Suprapubic skin (tissue), 4 donors: ENCODE measurements around the gene CCDC78. TPM values are rescaled to one million over a fixed set of nuclear protein-coding genes. Genes with fewer than 3 reads are reported as not detected.

ENCODE experiments used
- DNase-seq, 2 donors: peaks; one replicate each; pipeline ENCODE4 v3.0.0-alpha.2; 2019; ENCODE audit warnings: low spot score in 2 of 2
- H3K27ac ChIP-seq: fragments of 200-600 bp; sonication (generic); one replicate; pipeline ENCODE4 v1.5.1; 2019
- H3K27me3 ChIP-seq: fragments of 200-600 bp; sonication (generic); one replicate; pipeline ENCODE4 v1.5.1; 2019
- H3K36me3 ChIP-seq: fragments of 200-600 bp; sonication (generic); one replicate; pipeline ENCODE4 v1.5.1; 2019
- H3K4me1 ChIP-seq: fragments of 200-600 bp; sonication (generic); one replicate; pipeline ENCODE4 v1.5.1; 2019
- H3K4me3 ChIP-seq: fragments of 200-600 bp; sonication (generic); one replicate; pipeline ENCODE4 v1.5.1; 2019; ENCODE audit warnings: mild to moderate bottlenecking
- H3K9me3 ChIP-seq: fragments of 200-600 bp; sonication (generic); one replicate; pipeline ENCODE4 v1.5.1; 2019
- EP300 ChIP-seq: sonication (generic); formaldehyde crosslinking; IDR thresholded peaks from one replicate; pipeline ENCODE4 v1.6.1; 2017; ENCODE audit warnings: antibody characterized with exemption
- POLR2A ChIP-seq, 2 donors: fragments of 450-650 bp; IDR thresholded peaks; one replicate each; pipeline ENCODE4 v1.6.1; 2017; ENCODE audit warnings: antibody characterized with exemption in 2 of 2, mild to moderate bottlenecking in 2 of 2, moderate library complexity in 2 of 2
- POLR2AphosphoS5 ChIP-seq, 3 donors: sonication (generic); formaldehyde crosslinking; IDR thresholded peaks; one replicate each; pipeline ENCODE4 v1.6.1; 2017; ENCODE audit warnings: antibody characterized with exemption in 3 of 3
- WGBS: methylation state at CpG from one replicate; pipeline ENCODE4 v1.1.5; 2018; 5-methylcytosine and 5-hydroxymethylcytosine counted together
- total RNA-seq, 4 donors: library from RNA; depleted of rRNA; stranded (reverse); fragments of >200 nt; gene quantifications; one replicate each; pipeline ENCODE4 v1.1.0, GENCODE V29; 2016
- TF ChIP-seq, protein P1 (sequence below), 2 donors: fragments of 200-600 bp in 1 of 2; fragments of 450-650 bp in 1 of 2; sonication (generic) in 1 of 2; IDR thresholded peaks; one replicate each; pipeline ENCODE4 v1.5.1; 2016 to 2019; ENCODE audit warnings: antibody characterized with exemption in 2 of 2, mild to moderate bottlenecking in 1 of 2, moderate library complexity in 1 of 2

The CCDC78 gene
- total RNA-seq, 4 donors from 2014 or later: 0.64 to 2.4 (median 0.83) TPM; not detected in 1

GRCh38 chr16:766820-767640 lies 40.8 kb upstream of the CCDC78 start:
- DNase-seq: no peak
- peaks cover 63% of the 10 kb centered on the region for H3K27me3 ChIP-seq
- TF ChIP-seq POLR2AphosphoS5 (IDR thresholded peaks at IDR 0.05) (no peak), POLR2A (IDR thresholded peaks at IDR 0.05) (no peak), EP300 (no peak)
- TF ChIP-seq, protein P1, sequence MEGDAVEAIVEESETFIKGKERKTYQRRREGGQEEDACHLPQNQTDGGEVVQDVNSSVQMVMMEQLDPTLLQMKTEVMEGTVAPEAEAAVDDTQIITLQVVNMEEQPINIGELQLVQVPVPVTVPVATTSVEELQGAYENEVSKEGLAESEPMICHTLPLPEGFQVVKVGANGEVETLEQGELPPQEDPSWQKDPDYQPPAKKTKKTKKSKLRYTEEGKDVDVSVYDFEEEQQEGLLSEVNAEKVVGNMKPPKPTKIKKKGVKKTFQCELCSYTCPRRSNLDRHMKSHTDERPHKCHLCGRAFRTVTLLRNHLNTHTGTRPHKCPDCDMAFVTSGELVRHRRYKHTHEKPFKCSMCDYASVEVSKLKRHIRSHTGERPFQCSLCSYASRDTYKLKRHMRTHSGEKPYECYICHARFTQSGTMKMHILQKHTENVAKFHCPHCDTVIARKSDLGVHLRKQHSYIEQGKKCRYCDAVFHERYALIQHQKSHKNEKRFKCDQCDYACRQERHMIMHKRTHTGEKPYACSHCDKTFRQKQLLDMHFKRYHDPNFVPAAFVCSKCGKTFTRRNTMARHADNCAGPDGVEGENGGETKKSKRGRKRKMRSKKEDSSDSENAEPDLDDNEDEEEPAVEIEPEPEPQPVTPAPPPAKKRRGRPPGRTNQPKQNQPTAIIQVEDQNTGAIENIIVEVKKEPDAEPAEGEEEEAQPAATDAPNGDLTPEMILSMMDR (IDR thresholded peaks at IDR 0.05): no peak
- no peaks in the 10 kb centered on the region for H3K9me3 ChIP-seq
- H3K4me3 ChIP-seq: no peak overlapping the region
- peaks cover 6% of the 10 kb centered on the region for H3K4me1 ChIP-seq
- no CpG with 5 or more reads among the region's 48 CpGs for WGBS
- no peaks in the 10 kb centered on the region for H3K36me3 ChIP-seq
- H3K27ac ChIP-seq: no peak overlapping the region

DNA sequence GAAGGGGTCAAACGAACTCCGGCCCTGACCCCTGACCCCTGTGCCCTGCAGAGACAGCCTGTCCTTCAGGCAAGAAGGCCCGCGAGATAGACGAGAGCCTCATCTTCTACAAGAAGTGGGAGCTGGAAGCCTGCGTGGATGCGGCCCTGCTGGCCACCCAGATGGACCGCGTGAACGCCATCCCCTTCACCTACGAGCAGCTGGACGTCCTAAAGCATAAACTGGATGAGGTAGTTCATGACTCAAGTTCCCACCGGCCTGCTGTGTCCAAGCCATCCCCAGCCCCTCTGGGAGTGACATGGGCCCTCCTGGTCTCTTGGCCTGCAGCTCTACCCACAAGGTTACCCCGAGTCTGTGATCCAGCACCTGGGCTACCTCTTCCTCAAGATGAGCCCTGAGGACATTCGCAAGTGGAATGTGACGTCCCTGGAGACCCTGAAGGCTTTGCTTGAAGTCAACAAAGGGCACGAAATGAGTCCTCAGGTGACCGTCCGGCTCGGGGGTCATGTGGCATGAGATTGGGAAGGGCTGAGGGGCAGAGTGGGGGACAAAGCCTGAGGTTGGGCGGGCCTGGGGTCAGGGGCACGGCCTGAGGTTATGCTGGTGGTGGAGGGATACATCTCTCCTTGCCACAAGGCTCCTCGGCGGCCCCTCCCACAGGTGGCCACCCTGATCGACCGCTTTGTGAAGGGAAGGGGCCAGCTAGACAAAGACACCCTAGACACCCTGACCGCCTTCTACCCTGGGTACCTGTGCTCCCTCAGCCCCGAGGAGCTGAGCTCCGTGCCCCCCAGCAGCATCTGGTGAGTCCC lies 40.0 kb upstream of the CCDC78 start:
- peaks cover 66% of the 10 kb centered on the region for H3K27me3 ChIP-seq
- H3K4me3 ChIP-seq: no peak overlapping the region
- TF ChIP-seq, protein P1 (IDR thresholded peaks at IDR 0.05): no peak
- no peak for TF ChIP-seq POLR2AphosphoS5 (IDR thresholded peaks at IDR 0.05)
- no peak for TF ChIP-seq POLR2A (IDR thresholded peaks at IDR 0.05)
- no peak for TF ChIP-seq EP300
- no peaks in the 10 kb centered on the region for H3K36me3 ChIP-seq
- no peaks in the 10 kb centered on the region for H3K9me3 ChIP-seq
- H3K27ac ChIP-seq: no peak overlapping the region
- DNase-seq: no peak
- H3K4me1 ChIP-seq: peaks cover 6% of the 10 kb centered on the region
- WGBS: 84% methylated on average over 23 of the region's 29 CpGs

- Histone ChIP-seq H3K9me3 (no peaks in the 10 kb centered on the region), H3K4me3 (no peak overlapping the region), H3K36me3 (no peaks in the 10 kb centered on the region), H3K27me3 (peaks cover 61% of the 10 kb centered on the region), H3K4me1 (peaks cover 9% of the 10 kb centered on the region), H3K27ac (no peak overlapping the region)
- TF ChIP-seq POLR2A (IDR thresholded peaks at IDR 0.05) (no peak), POLR2AphosphoS5 (IDR thresholded peaks at IDR 0.05) (no peak), EP300 (no peak)
- TF ChIP-seq, protein P1 (IDR thresholded peaks at IDR 0.05): no peak
- no peak for DNase-seq
- WGBS: 93% methylated on average over 13 of the region's 29 CpGs
Observed at GRCh38 chr16:765488-765865, 39.2 kb upstream of the CCDC78 start.

GRCh38 chr16:764848-765487 lies 38.7 kb upstream of the CCDC78 start:
- no peak for DNase-seq
- Histone ChIP-seq H3K27me3 (peaks cover 56% of the 10 kb centered on the region), H3K4me1 (peaks cover 12% of the 10 kb centered on the region), H3K4me3 (no peak overlapping the region), H3K9me3 (no peaks in the 10 kb centered on the region), H3K27ac (no peak overlapping the region), H3K36me3 (no peaks in the 10 kb centered on the region)
- TF ChIP-seq EP300: no peak
- TF ChIP-seq, protein P1 (IDR thresholded peaks at IDR 0.05): no peak
- TF ChIP-seq POLR2A (IDR thresholded peaks at IDR 0.05): no peak
- TF ChIP-seq POLR2AphosphoS5 (IDR thresholded peaks at IDR 0.05): no peak
- WGBS: 76% methylated on average over 12 of the region's 38 CpGs
